Measurements from ENCODE around the gene LARP1.

The LARP1 gene

GRCh38 chr5:154782812-154783592 lies 27.8 kb downstream of the LARP1 start:
- no peaks in the 10 kb centered on the region for H3K9me3 ChIP-seq
- H3K4me3 ChIP-seq = no peak overlapping the region
- no peak for TF ChIP-seq CTCF (IDR thresholded peaks at IDR 0.05)
- H3K27ac ChIP-seq = peak overlapping the region; percentile 18 to 21
- intact Hi-C loops (cut with DNase I; ENCODE audit: low total_unique reads) = no loop called here
- H3K27me3 ChIP-seq = no peaks in the 10 kb centered on the region
- H3K4me1 ChIP-seq = peaks cover 0 to 96% (median 62%) of the 10 kb centered on the region in 4 donors
- DNase-seq = no peak
- H3K36me3 ChIP-seq = no peaks in the 10 kb centered on the region

DNA sequence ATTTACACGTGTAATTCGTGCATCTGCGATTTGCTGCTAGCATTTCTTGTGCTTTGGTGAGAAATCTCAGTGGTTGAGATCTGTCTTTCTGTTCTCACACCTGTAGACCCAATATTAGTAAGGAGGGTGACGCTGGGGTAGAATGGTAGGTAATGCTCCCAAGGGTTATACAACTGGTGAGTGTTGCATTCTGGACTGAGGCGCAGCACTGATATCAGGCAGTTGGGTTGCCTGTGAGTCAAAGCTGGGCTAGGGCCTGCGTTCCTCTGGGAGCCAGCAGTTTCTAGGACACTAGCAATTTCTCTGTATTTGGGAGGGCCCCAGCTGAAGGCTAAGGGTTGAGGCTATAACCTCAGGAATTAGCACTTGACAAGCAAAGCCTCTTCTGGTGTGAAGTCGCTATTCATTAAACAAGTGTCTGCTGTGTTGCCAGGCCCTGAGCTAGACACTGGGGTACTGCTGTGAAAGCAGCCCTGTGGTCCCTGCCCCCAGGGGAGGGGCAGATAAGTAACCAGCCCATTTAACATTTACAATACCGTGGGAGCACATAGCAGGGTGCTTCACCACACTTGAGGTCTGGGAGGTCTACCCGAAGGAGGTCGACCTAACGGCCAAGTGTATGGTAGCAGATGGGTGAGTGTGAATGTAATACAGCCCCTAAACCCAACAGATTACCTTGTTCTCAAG lies 28.7 kb downstream of the LARP1 start:
- TF ChIP-seq CTCF (IDR thresholded peaks at IDR 0.05) = no peak
- no peaks in the 10 kb centered on the region for H3K36me3 ChIP-seq
- H3K4me3 ChIP-seq = no peak overlapping the region
- DNase-seq = peak in 1 of 2 donors; percentile 36
- intact Hi-C loops (cut with DNase I; ENCODE audit: low total_unique reads) = no loop called here
- no peak overlapping the region for H3K27ac ChIP-seq
- peaks cover 0 to 97% (median 64%) of the 10 kb centered on the region in 4 donors for H3K4me1 ChIP-seq
- H3K9me3 ChIP-seq = no peaks in the 10 kb centered on the region
- H3K27me3 ChIP-seq = no peaks in the 10 kb centered on the region

DNA sequence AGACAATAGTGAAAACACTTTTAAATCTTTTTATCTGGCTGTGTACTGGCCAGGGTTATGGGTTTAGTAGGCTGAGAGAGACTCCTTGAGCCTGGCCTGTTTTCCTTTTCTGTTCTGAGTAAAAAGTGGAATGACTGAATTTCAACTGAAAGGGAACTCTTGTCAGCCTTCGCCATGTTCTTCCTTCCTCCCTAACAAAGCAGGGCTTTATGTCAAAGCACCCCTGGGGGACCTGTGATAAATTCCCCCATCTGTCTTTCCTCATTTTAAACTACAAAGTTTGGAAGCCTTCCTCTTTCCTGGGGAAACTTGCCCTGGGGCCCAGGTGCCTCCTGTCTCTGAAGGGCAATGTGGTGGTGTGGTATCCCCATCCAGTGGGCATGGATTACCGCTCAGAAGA lies 29.7 kb downstream of the LARP1 start:
- no peaks in the 10 kb centered on the region for H3K9me3 ChIP-seq
- H3K36me3 ChIP-seq = no peaks in the 10 kb centered on the region
- no peak overlapping the region for H3K4me3 ChIP-seq
- TF ChIP-seq CTCF (IDR thresholded peaks at IDR 0.05) = no peak
- no peak overlapping the region for H3K27ac ChIP-seq
- intact Hi-C loops (cut with DNase I; ENCODE audit: low total_unique reads) = no loop called here
- no peaks in the 10 kb centered on the region for H3K27me3 ChIP-seq
- no peak for DNase-seq
- peaks cover 0 to 88% (median 58%) of the 10 kb centered on the region in 4 donors for H3K4me1 ChIP-seq

DNA sequence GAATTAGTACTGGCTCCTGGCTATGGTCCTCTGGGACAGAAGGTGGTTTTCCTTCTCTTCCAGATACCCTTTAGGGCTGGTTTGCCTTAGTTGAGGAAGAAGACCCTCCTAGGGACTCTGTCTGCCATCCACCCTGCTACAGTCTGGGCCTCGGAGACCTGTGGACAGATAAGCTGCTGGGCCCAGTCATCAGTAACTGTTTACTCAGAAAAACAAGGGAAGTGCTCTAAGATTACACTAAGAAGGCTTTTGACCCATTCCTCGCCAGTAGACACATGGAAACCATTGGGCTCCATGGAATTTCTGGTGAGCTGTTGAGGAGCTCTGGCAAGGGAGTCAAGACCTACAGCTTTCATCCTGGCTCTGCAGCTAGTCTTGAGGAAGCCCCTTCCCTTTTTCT lies 31.2 kb downstream of the LARP1 start:
- H3K36me3 ChIP-seq = peaks cover 10 to 14% (median 11%) of the 10 kb centered on the region in 3 donors
- H3K4me3 ChIP-seq = no peak overlapping the region
- H3K27me3 ChIP-seq = no peaks in the 10 kb centered on the region
- H3K27ac ChIP-seq = no peak overlapping the region
- DNase-seq = no peak
- H3K4me1 ChIP-seq = peaks cover 0 to 74% (median 51%) of the 10 kb centered on the region in 4 donors
- TF ChIP-seq CTCF (IDR thresholded peaks at IDR 0.05) = no peak
- intact Hi-C loops (cut with DNase I; ENCODE audit: low total_unique reads) = no loop called here
- H3K9me3 ChIP-seq = no peaks in the 10 kb centered on the region

DNA sequence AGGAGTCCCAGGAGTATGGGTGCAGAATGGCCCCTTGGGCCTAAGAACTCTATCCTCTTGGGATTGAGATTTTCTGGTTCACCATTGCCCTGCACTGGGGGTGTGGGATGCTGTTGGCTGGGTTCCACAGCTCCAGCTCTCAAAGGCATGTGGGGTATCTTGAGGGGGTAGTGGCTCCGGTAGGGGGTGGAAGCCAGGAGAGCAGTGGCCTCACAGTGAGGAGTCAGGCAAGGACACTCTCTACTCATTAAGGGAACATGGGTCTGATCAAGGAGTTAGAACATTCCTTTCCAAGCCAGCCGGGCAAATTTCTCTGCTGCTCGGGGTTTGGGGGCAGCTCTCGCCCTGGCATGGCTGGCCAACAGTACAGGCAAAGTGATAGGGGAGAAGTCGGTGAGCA lies 33.0 kb downstream of the LARP1 start:
- no peak for DNase-seq
- H3K4me1 ChIP-seq = peaks cover 0 to 56% (median 37%) of the 10 kb centered on the region in 4 donors
- no peaks in the 10 kb centered on the region for H3K9me3 ChIP-seq
- H3K27ac ChIP-seq = peak overlapping the region in 1 of 2 donors; percentile 23
- H3K4me3 ChIP-seq = no peak overlapping the region
- TF ChIP-seq CTCF (IDR thresholded peaks at IDR 0.05) = no peak
- no peaks in the 10 kb centered on the region for H3K27me3 ChIP-seq
- peaks cover 12 to 32% (median 27%) of the 10 kb centered on the region in 3 donors for H3K36me3 ChIP-seq
- intact Hi-C loops (cut with DNase I; ENCODE audit: low total_unique reads) = no loop called here

Measured in tibial artery (tissue), 4 donors.